Endodermal cell (in vitro differentiated cells): ENCODE results near the gene ATP9A. TPM values are rescaled to one million over a fixed set of nuclear protein-coding genes. Genes with fewer than 3 reads are reported as not detected.

Source experiments
- DNase-seq: peaks from one replicate; pipeline ENCODE4 v3.0.0-alpha.2; 2017
- H3K27ac ChIP-seq: 2 replicates; pipeline ENCODE4 v1.5.1; 2013; ENCODE audit warnings: mild to moderate bottlenecking, low read depth, low read length, moderate library complexity
- H3K27me3 ChIP-seq: 2 replicates; pipeline ENCODE4 v1.6.1; 2013; ENCODE audit warnings: mild to moderate bottlenecking, low read length, moderate library complexity; ENCODE audit not compliant: insufficient read depth, control insufficient read depth, poor library complexity, severe bottlenecking
- H3K36me3 ChIP-seq: 2 replicates; pipeline ENCODE4 v1.7.0; 2013; ENCODE audit warnings: mild to moderate bottlenecking, low read length, moderate library complexity; ENCODE audit not compliant: control insufficient read depth, insufficient read depth
- H3K4me1 ChIP-seq: one replicate; pipeline ENCODE4 v1.7.0; 2013; ENCODE audit warnings: low read length; ENCODE audit not compliant: control insufficient read depth, insufficient read depth
- H3K4me3 ChIP-seq: 2 replicates; pipeline ENCODE4 v1.5.1; 2013; ENCODE audit warnings: mild to moderate bottlenecking, low read length, moderate library complexity
- H3K9ac ChIP-seq: 2 replicates; pipeline ENCODE4 v1.6.1; 2013; ENCODE audit warnings: mild to moderate bottlenecking, low read length, moderate library complexity; ENCODE audit not compliant: poor library complexity, severe bottlenecking; ENCODE audit errors: extremely low read depth
- H3K9me3 ChIP-seq: 2 replicates; pipeline ENCODE4 v1.6.1; 2013; ENCODE audit warnings: mild to moderate bottlenecking, low read length, moderate library complexity; ENCODE audit not compliant: control insufficient read depth
- H3K27ac Mint-ChIP-seq: 2 replicates; pipeline ENCODE4 v1.8.0; 2020; ENCODE audit warnings: mixed read lengths
- H3K27me3 Mint-ChIP-seq: 2 replicates; pipeline ENCODE4 v1.8.0; 2021; ENCODE audit warnings: mild to moderate bottlenecking, mixed read lengths; ENCODE audit not compliant: insufficient read depth
- H3K36me3 Mint-ChIP-seq: 2 replicates; pipeline ENCODE4 v1.8.0; 2020; ENCODE audit warnings: low read depth, mixed read lengths
- H3K4me1 Mint-ChIP-seq: 2 replicates; pipeline ENCODE4 v1.8.0; 2020; ENCODE audit warnings: mixed read lengths
- H3K4me3 Mint-ChIP-seq: 2 replicates; pipeline ENCODE4 v1.8.0; 2020; ENCODE audit warnings: mild to moderate bottlenecking, moderate library complexity, mixed read lengths
- H3K9me3 Mint-ChIP-seq: 2 replicates; pipeline ENCODE4 v1.8.0; 2020; ENCODE audit warnings: mild to moderate bottlenecking, mixed read lengths
- CTCF ChIP-seq: fragments of 200-600 bp; sonication (generic); conservative IDR thresholded peaks from 2 replicates; pipeline ENCODE4 v1.5.0; 2021; ENCODE audit warnings: antibody characterized with exemption, mild to moderate bottlenecking
- WGBS, 2 experiments: methylation state at CpG; one replicate each; pipeline versions ENCODE4 v1.1.5 to v1.1.7; 2013; ENCODE audit warnings: missing lambda C conversion rate in 2 of 2, mixed read lengths in 1 of 2; ENCODE audit not compliant: insufficient coverage in 1 of 2, insufficient read length in 1 of 2; 5-methylcytosine and 5-hydroxymethylcytosine counted together
- total RNA-seq, 2 donors: library from RNA; stranded (reverse); fragmentation: NEBNext Ultra II Directional in 1 of 2; extraction: Animal tissue kit (Norgen Biotek cat#: 25700) in 1 of 2; gene quantifications; 2 replicates in 1 of 2; 3 replicates in 1 of 2; pipeline ENCODE4 v1.2.1, GENCODE V29; 2021

ATP9A gene
- total RNA-seq, 2 donors from 2014 or later, result 26.7 to 27.9 TPM

DNA sequence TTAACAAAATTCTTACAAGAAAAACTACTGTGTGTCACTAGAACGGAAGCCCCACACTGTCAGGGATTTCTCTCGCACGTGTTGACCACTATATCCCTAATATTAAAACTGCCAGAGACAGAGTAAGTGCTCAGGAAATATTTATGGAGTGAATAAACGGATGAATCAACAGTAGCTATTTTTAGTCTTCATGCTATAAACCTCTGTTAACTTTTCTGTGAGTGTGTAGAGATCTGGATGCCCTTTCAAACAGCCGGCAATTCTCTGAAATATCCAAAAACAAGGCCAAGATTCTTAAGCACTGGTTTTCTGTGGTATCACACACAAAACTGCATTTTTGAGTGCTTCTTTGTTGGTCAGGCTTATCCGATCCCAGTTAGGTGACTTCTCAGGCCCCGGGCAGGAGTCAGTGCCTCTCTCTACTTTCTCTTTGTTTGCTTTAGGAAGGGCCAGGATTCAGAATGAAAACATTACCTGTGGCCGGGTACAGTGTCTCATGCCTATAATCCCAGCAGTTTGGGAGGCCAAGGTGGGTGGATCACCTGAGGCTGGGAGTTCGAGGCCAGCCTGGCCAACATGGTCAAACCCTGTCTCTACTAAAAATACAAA is 15.7 kb downstream of the ATP9A start:
- H3K4me3 Mint-ChIP-seq, result no peak overlapping the region
- peaks cover 45% of the 10 kb centered on the region for H3K36me3 Mint-ChIP-seq
- peak overlapping the region; percentile 37 for H3K27ac Mint-ChIP-seq
- WGBS, 2 experiments, result 81 to 94% methylated on average over 3 to 9 of the region's 9 CpGs
- no peak overlapping the region for H3K27ac ChIP-seq
- no peaks in the 10 kb centered on the region for H3K9me3 Mint-ChIP-seq
- no peak overlapping the region for H3K4me3 ChIP-seq
- H3K9ac ChIP-seq, result no peak overlapping the region
- no peaks in the 10 kb centered on the region for H3K4me1 ChIP-seq
- TF ChIP-seq CTCF, result no peak
- no peak for DNase-seq
- H3K27me3 Mint-ChIP-seq, result no peaks in the 10 kb centered on the region
- H3K36me3 ChIP-seq, result peaks cover 9% of the 10 kb centered on the region
- no peaks in the 10 kb centered on the region for H3K27me3 ChIP-seq
- peaks cover 10% of the 10 kb centered on the region for H3K4me1 Mint-ChIP-seq
- H3K9me3 ChIP-seq, result no peaks in the 10 kb centered on the region

DNA sequence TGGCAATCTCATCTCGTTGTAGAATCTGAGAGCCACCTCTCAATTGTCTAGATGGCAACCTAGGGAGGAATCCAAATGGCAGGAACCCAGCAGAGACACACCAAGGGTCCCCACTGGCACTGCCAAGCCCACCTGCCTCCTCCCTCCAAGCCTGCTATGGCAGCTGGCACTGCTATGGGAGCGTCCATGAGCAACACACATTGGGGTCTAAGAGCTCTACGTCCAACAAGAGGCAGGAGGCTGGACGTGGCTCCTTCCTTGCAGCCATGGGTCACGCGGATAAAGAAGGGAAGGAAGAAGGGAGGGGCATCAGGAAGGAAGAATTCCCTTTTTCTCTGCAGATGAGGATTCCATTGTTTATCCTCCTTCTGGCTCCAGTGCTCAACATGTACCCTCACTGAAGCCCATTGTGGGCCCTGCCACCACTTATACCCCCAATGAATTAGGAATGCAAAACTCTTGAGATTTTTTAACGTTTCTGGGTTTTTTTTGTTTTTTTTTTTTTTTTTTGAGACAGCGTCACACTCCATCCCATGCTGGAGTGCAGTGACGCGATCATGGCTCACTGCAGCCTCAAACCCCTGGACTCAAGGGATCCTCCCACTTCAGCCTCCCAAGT is 17.3 kb downstream of the ATP9A start:
- peaks cover 9% of the 10 kb centered on the region for H3K36me3 ChIP-seq
- H3K27me3 ChIP-seq, result no peaks in the 10 kb centered on the region
- H3K9me3 Mint-ChIP-seq, result peaks cover under 1% of the 10 kb centered on the region
- WGBS, 2 experiments, result 93 to 94% methylated on average over 6 to 10 of the region's 10 CpGs
- no peak for DNase-seq
- H3K4me1 ChIP-seq, result no peaks in the 10 kb centered on the region
- peak overlapping the region; percentile 44 for H3K27ac Mint-ChIP-seq
- H3K9ac ChIP-seq, result no peak overlapping the region
- peaks cover 39% of the 10 kb centered on the region for H3K36me3 Mint-ChIP-seq
- H3K27me3 Mint-ChIP-seq, result no peaks in the 10 kb centered on the region
- H3K4me3 Mint-ChIP-seq, result no peak overlapping the region
- H3K9me3 ChIP-seq, result peaks cover 2% of the 10 kb centered on the region
- no peak overlapping the region for H3K4me3 ChIP-seq
- H3K4me1 Mint-ChIP-seq, result peaks cover 10% of the 10 kb centered on the region
- no peak for TF ChIP-seq CTCF
- no peak overlapping the region for H3K27ac ChIP-seq

DNA sequence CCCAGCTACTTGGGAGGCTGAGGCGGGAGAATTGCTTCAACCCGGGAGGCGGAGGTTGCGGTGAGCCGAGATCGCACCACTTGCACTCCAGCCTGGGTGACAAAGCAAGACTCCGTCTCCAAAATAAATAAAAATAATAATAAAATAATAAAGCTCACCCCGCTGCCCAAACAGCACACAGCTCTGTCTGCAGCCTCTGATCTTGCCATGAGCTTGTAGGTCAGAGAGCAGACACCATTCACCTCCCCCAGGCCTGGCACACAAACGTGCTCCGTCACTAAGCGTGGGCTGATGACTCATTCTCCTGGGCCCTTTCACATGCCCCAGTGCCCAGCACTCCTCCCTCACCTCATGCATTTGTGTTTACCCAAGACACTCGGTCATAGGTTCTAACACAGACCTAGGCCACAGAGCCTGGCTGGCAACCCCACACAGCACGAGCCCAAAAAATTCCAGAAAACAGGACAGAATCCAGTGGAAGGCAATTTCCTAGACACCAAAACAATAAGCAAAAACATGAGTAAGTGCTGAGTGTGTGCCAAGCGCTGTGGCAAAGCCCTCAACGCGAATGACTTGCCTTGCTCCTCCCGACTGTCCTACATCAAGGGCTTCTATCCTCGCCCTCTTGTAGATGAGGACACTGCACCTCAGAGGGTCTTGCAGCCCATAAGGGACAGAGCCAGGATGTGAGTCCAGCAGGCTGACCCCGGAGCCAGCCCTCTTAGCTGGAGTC is 18.0 kb downstream of the ATP9A start:
- Histone ChIP-seq H3K4me3 (no peak overlapping the region), H3K27me3 (no peaks in the 10 kb centered on the region), H3K4me1 (no peaks in the 10 kb centered on the region), H3K9ac (no peak overlapping the region), H3K27ac (no peak overlapping the region), H3K36me3 (peaks cover 9% of the 10 kb centered on the region), H3K9me3 (peaks cover 3% of the 10 kb centered on the region)
- Mint-ChIP-seq H3K27ac (peak overlapping the region; percentile 68), H3K4me3 (no peak overlapping the region), H3K9me3 (peaks cover 4% of the 10 kb centered on the region), H3K4me1 (peaks cover 10% of the 10 kb centered on the region), H3K27me3 (no peaks in the 10 kb centered on the region), H3K36me3 (peaks cover 37% of the 10 kb centered on the region)
- peak; percentile 60 for DNase-seq
- WGBS, 2 experiments, result 90 to 91% methylated on average over 7 to 18 of the region's 19 CpGs
- TF ChIP-seq CTCF, result no peak
